WTC11 (cell line): ENCODE measurements around the gene CDIP1. TPM values are rescaled to one million over a fixed set of nuclear protein-coding genes. Genes with fewer than 3 reads are reported as not detected.
A peak's percentile ranks its signal among the peaks of the same experiment; 100 is the strongest.

Experiments used
- ATAC-seq: fragments of 200-7000 bp; cut with Tn5 transposase; 2 replicates; pipeline ENCODE4 v1.10.0; 2021; ENCODE audit warnings: mild to moderate bottlenecking, moderate library complexity
- CTCF ChIA-PET: fragments of 300-600 bp; sonication (Branson Sonifier 250); formaldehyde crosslinking; loops from one replicate; lab custom pipeline; 2021; ENCODE audit warnings: antibody characterized with exemption; lab: Charles Lee
- POLR2A ChIA-PET: fragments of 350-600 bp; sonication (Branson Sonifier 250); formaldehyde crosslinking; loops from one replicate; lab custom pipeline; 2021; ENCODE audit warnings: antibody characterized with exemption; lab: Charles Lee
- DNase-seq: peaks from one replicate; pipeline ENCODE4 v3.0.0; 2021; ENCODE audit warnings: low spot score
- H3K27ac Mint-ChIP-seq: 2 replicates; pipeline ENCODE4 v1.8.0; 2021; ENCODE audit warnings: mixed read lengths
- H3K27me3 Mint-ChIP-seq: 2 replicates; pipeline ENCODE4 v1.8.0; 2021; ENCODE audit warnings: low read depth, mild to moderate bottlenecking, moderate library complexity, mixed read lengths
- H3K36me3 Mint-ChIP-seq: 2 replicates; pipeline ENCODE4 v1.8.0; 2021; ENCODE audit warnings: mixed read lengths
- H3K4me1 Mint-ChIP-seq: 2 replicates; pipeline ENCODE4 v1.8.0; 2022; ENCODE audit warnings: mixed read lengths
- H3K4me3 Mint-ChIP-seq: 2 replicates; pipeline ENCODE4 v1.8.0; 2021; ENCODE audit warnings: mild to moderate bottlenecking, moderate library complexity, mixed read lengths
- H3K9me3 Mint-ChIP-seq: 2 replicates; pipeline ENCODE4 v1.8.0; 2021; ENCODE audit warnings: mixed read lengths
- AFF4 ChIP-seq: sonication (generic); formaldehyde crosslinking; IDR thresholded peaks from 2 replicates; pipeline ENCODE4 v1.8.1; 2023; ENCODE audit warnings: mild to moderate bottlenecking, missing genetic modification reagents, borderline replicate concordance
- AR ChIP-seq: fragments of 250-450 bp; sonication (Bioruptor Pico); IDR thresholded peaks from 2 replicates; pipeline ENCODE4 v1.9.0; 2021; ENCODE audit warnings: mild to moderate bottlenecking
- ATF1 ChIP-seq: sonication (generic); formaldehyde crosslinking; IDR thresholded peaks from 2 replicates; pipeline ENCODE4 v1.8.1; 2023; ENCODE audit warnings: mild to moderate bottlenecking, moderate library complexity, missing genetic modification reagents
- CDX4 ChIP-seq: fragments of 250-450 bp; sonication (Bioruptor Pico); IDR thresholded peaks from 2 replicates; pipeline ENCODE4 v1.9.0; 2021; ENCODE audit warnings: moderate library complexity, mild to moderate bottlenecking, inconsistent platforms, borderline replicate concordance
- CREM ChIP-seq: sonication (generic); formaldehyde crosslinking; IDR thresholded peaks from 2 replicates; pipeline ENCODE4 v1.8.1; 2022; ENCODE audit warnings: mild to moderate bottlenecking, missing genetic modification reagents, moderate library complexity
- E2F1 ChIP-seq: sonication (generic); formaldehyde crosslinking; IDR thresholded peaks from 2 replicates; pipeline ENCODE4 v1.8.0; 2022; ENCODE audit warnings: mild to moderate bottlenecking, missing genetic modification reagents
- EMX1 ChIP-seq: fragments of 250-450 bp; sonication (Bioruptor Pico); IDR thresholded peaks from 2 replicates; pipeline ENCODE4 v1.8.0; 2021; ENCODE audit warnings: mild to moderate bottlenecking
- ERG ChIP-seq: fragments of 250-450 bp; sonication (Bioruptor Pico); IDR thresholded peaks from 2 replicates; pipeline ENCODE4 v1.8.0; 2021; ENCODE audit warnings: mild to moderate bottlenecking
- FOXP1 ChIP-seq: sonication (generic); formaldehyde crosslinking; IDR thresholded peaks from 2 replicates; pipeline ENCODE4 v1.8.0; 2022; ENCODE audit warnings: missing genetic modification reagents, mild to moderate bottlenecking, moderate library complexity, borderline replicate concordance
- GRHL2 ChIP-seq: fragments of 250-450 bp; sonication (Bioruptor Pico); IDR thresholded peaks from 2 replicates; pipeline ENCODE4 v1.8.0; 2022; ENCODE audit warnings: mild to moderate bottlenecking, moderate library complexity; ENCODE audit not compliant: insufficient replicate concordance, severe bottlenecking
- NFATC4 ChIP-seq: fragments of 250-450 bp; sonication (Bioruptor Pico); IDR thresholded peaks from 2 replicates; pipeline ENCODE4 v1.9.0; 2021; ENCODE audit warnings: mild to moderate bottlenecking
- NFE2L1 ChIP-seq: sonication (generic); formaldehyde crosslinking; IDR thresholded peaks from 2 replicates; pipeline ENCODE4 v1.8.1; 2023; ENCODE audit warnings: missing genetic modification reagents
- NFYB ChIP-seq: sonication (generic); formaldehyde crosslinking; conservative IDR thresholded peaks from 2 replicates; pipeline ENCODE4 v1.8.0; 2022; ENCODE audit warnings: low read depth, missing genetic modification reagents
- STAT6 ChIP-seq: sonication (generic); formaldehyde crosslinking; conservative IDR thresholded peaks from 2 replicates; pipeline ENCODE4 v1.8.1; 2023; ENCODE audit warnings: mild to moderate bottlenecking, low read depth, missing genetic modification reagents, moderate library complexity
- TP53 ChIP-seq: sonication (generic); formaldehyde crosslinking; IDR thresholded peaks from 2 replicates; pipeline ENCODE4 v1.8.1; 2023; ENCODE audit warnings: mild to moderate bottlenecking, missing genetic modification reagents
- ZBTB43 ChIP-seq: sonication (generic); formaldehyde crosslinking; IDR thresholded peaks from 2 replicates; pipeline ENCODE4 v1.8.1; 2023; ENCODE audit warnings: mild to moderate bottlenecking, missing genetic modification reagents
- ZNF121 ChIP-seq: sonication (generic); formaldehyde crosslinking; IDR thresholded peaks from 2 replicates; pipeline ENCODE4 v1.8.0; 2023; ENCODE audit warnings: missing genetic modification reagents
- ZNF219 ChIP-seq: sonication (generic); formaldehyde crosslinking; IDR thresholded peaks from 2 replicates; pipeline ENCODE4 v1.8.0; 2023; ENCODE audit warnings: missing genetic modification reagents, mild to moderate bottlenecking, borderline replicate concordance
- total RNA-seq: library from RNA; stranded (reverse); gene quantifications from 3 replicates; pipeline ENCODE4 v1.2.3, GENCODE V29; 2021

Gene CDIP1
- total RNA-seq, 1 experiment from 2014 or later, result 68.9 TPM

- Mint-ChIP-seq H3K4me1 (peaks cover 15% of the 10 kb centered on the region), H3K4me3 (peak overlapping the region; percentile 72), H3K36me3 (peaks cover 17% of the 10 kb centered on the region), H3K9me3 (peaks cover 7% of the 10 kb centered on the region), H3K27ac (peak overlapping the region; percentile 55; the same call in 1 of the 2 replicates), H3K27me3 (peaks cover 16% of the 10 kb centered on the region)
- TF ChIP-seq CREM (no peak), ZNF219 (CRISPR knock-in tag) (no peak), ATF1 (no peak), AFF4 (CRISPR knock-in tag) (no peak), NFE2L1 (CRISPR knock-in tag) (no peak)
- ATAC-seq (no peak), DNase-seq (no peak)
- POLR2A ChIA-PET, result no interaction called here
- CTCF ChIA-PET, result interaction anchor here (0.6 to 1.2 kb wide), 3 partner anchors 33 to 71 kb away, joined by 3 read pairs; no protein-coding TSS in a partner anchor
Observed at GRCh38 chr16:4472880-4473279, 65.7 kb downstream of the CDIP1 start.

GRCh38 chr16:4471869-4472268, 66.7 kb downstream of the CDIP1 start:
- ATAC-seq, result no peak
- H3K4me3 Mint-ChIP-seq, result no peak overlapping the region
- peaks cover 18% of the 10 kb centered on the region for H3K36me3 Mint-ChIP-seq
- no peak for DNase-seq
- peak; percentile 71; the same call in 1 of the 2 replicates for TF ChIP-seq ZNF121
- TF ChIP-seq E2F1 (CRISPR knock-in tag), result no peak
- TF ChIP-seq TP53 (CRISPR knock-in tag), result no peak
- peaks cover 10% of the 10 kb centered on the region for H3K4me1 Mint-ChIP-seq
- ChIA-PET POLR2A (no interaction called here), CTCF (interaction anchor here (0.6 to 1.7 kb wide), 4 partner anchors 20 to 144 kb away, joined by 3 to 6 read pairs (median 4); no protein-coding TSS in a partner anchor)
- H3K27ac Mint-ChIP-seq, result no peak overlapping the region
- peaks cover 7% of the 10 kb centered on the region for H3K9me3 Mint-ChIP-seq
- H3K27me3 Mint-ChIP-seq, result peaks cover 16% of the 10 kb centered on the region

GRCh38 chr16:4468972-4469371, 69.6 kb downstream of the CDIP1 start:
- ATAC-seq, result no peak
- DNase-seq, result no peak
- Mint-ChIP-seq H3K4me1 (peaks cover 7% of the 10 kb centered on the region), H3K4me3 (no peak overlapping the region), H3K27me3 (no peaks in the 10 kb centered on the region), H3K27ac (no peak overlapping the region), H3K9me3 (no peaks in the 10 kb centered on the region), H3K36me3 (peaks cover 33% of the 10 kb centered on the region)
- ChIA-PET CTCF (no interaction called here), POLR2A (no interaction called here)
- TF ChIP-seq FOXP1 (CRISPR knock-in tag), result no peak
- TF ChIP-seq EMX1 (CRISPR knock-in tag), result no peak
- TF ChIP-seq GRHL2 (CRISPR knock-in tag), result no peak
- TF ChIP-seq STAT6, result no peak
- TF ChIP-seq NFATC4 (CRISPR knock-in tag), result no peak
- no peak for TF ChIP-seq ERG (CRISPR knock-in tag)
- no peak for TF ChIP-seq ZBTB43
- no peak for TF ChIP-seq NFYB (CRISPR knock-in tag)
- no peak for TF ChIP-seq CDX4 (CRISPR knock-in tag)
- TF ChIP-seq AR, result no peak
- TF ChIP-seq ATF1, result no peak
